HEK293 (cell line): ENCODE measurements around the gene CIART.

Experiments
- HOXD13 ChIP-seq: sonication (generic); formaldehyde crosslinking; IDR thresholded peaks from 2 replicates; pipeline ENCODE4 v1.8.0; 2022; ENCODE audit warnings: missing genetic modification reagents, borderline replicate concordance
- IKZF3 ChIP-seq: fragments of 450-650 bp; IDR thresholded peaks from 2 replicates; pipeline ENCODE4 v1.5.0; 2018; ENCODE audit warnings: missing biosample characterization, mild to moderate bottlenecking, missing genetic modification characterization, moderate library complexity
- OSR2 ChIP-seq: fragments of 450-650 bp; formaldehyde crosslinking; IDR thresholded peaks from 2 replicates; pipeline ENCODE4 v1.5.1; 2016; ENCODE audit warnings: missing biosample characterization, missing genetic modification characterization
- SETDB1 ChIP-seq: IDR thresholded peaks from one replicate; pipeline ENCODE4 v1.6.1; 2017; ENCODE audit warnings: mild to moderate bottlenecking, low read length, moderate library complexity, mixed read lengths; ENCODE audit not compliant: insufficient read length
- YY2 ChIP-seq: fragments of 450-650 bp; formaldehyde crosslinking; IDR thresholded peaks from 2 replicates; pipeline ENCODE4 v1.5.1; 2016; ENCODE audit warnings: missing biosample characterization, missing genetic modification characterization
- ZFP37 ChIP-seq: fragments of 450-650 bp; formaldehyde crosslinking; IDR thresholded peaks from 2 replicates; pipeline ENCODE4 v1.5.1; 2016; ENCODE audit warnings: missing biosample characterization, missing genetic modification characterization
- ZNF10 ChIP-seq: fragments of 450-650 bp; formaldehyde crosslinking; IDR thresholded peaks from 2 replicates; pipeline ENCODE4 v1.5.1; 2017; ENCODE audit warnings: missing biosample characterization, missing genetic modification characterization
- ZNF132 ChIP-seq: fragments of 450-650 bp; formaldehyde crosslinking; IDR thresholded peaks from 2 replicates; pipeline ENCODE4 v1.5.1; 2017; ENCODE audit warnings: missing biosample characterization, missing genetic modification characterization, borderline replicate concordance
- ZNF157 ChIP-seq: fragments of 450-650 bp; formaldehyde crosslinking; IDR thresholded peaks from 2 replicates; pipeline ENCODE4 v1.5.1; 2016; ENCODE audit warnings: missing biosample characterization, missing genetic modification characterization
- ZNF169 ChIP-seq: fragments of 450-650 bp; formaldehyde crosslinking; IDR thresholded peaks from 2 replicates; pipeline ENCODE4 v1.5.1; 2016; ENCODE audit warnings: missing biosample characterization, missing genetic modification characterization
- ZNF214 ChIP-seq: fragments of 450-650 bp; formaldehyde crosslinking; IDR thresholded peaks from 2 replicates; pipeline ENCODE4 v1.5.1; 2017; ENCODE audit warnings: missing biosample characterization, mild to moderate bottlenecking, missing genetic modification characterization, borderline replicate concordance
- ZNF223 ChIP-seq: fragments of 450-650 bp; formaldehyde crosslinking; IDR thresholded peaks from 2 replicates; pipeline ENCODE4 v1.5.1; 2016; ENCODE audit warnings: missing biosample characterization, missing genetic modification characterization
- ZNF248 ChIP-seq: fragments of 450-650 bp; formaldehyde crosslinking; IDR thresholded peaks from 2 replicates; pipeline ENCODE4 v1.5.1; 2017; ENCODE audit warnings: missing biosample characterization, missing genetic modification characterization
- ZNF324 ChIP-seq: fragments of 450-650 bp; formaldehyde crosslinking; IDR thresholded peaks from 2 replicates; pipeline ENCODE4 v1.5.1; 2016; ENCODE audit warnings: missing biosample characterization, missing genetic modification characterization
- ZNF404 ChIP-seq: fragments of 450-650 bp; formaldehyde crosslinking; IDR thresholded peaks from 2 replicates; pipeline ENCODE4 v1.5.1; 2017; ENCODE audit warnings: missing biosample characterization, missing genetic modification characterization
- ZNF510 ChIP-seq: fragments of 450-650 bp; formaldehyde crosslinking; IDR thresholded peaks from 2 replicates; pipeline ENCODE4 v1.5.1; 2018; ENCODE audit warnings: mild to moderate bottlenecking, missing genetic modification characterization, missing biosample characterization; ENCODE audit not compliant: insufficient replicate concordance
- ZNF521 ChIP-seq: fragments of 450-650 bp; formaldehyde crosslinking; IDR thresholded peaks from 2 replicates; pipeline ENCODE4 v1.5.1; 2017; ENCODE audit warnings: missing biosample characterization, mild to moderate bottlenecking, missing genetic modification characterization
- ZNF530 ChIP-seq: fragments of 450-650 bp; formaldehyde crosslinking; IDR thresholded peaks from 2 replicates; pipeline ENCODE4 v1.5.1; 2016; ENCODE audit warnings: low read depth, missing biosample characterization, missing genetic modification characterization
- ZNF670 ChIP-seq: fragments of 450-650 bp; formaldehyde crosslinking; IDR thresholded peaks from 2 replicates; pipeline ENCODE4 v1.5.1; 2016; ENCODE audit warnings: missing biosample characterization, missing genetic modification characterization, low read depth
- ZNF677 ChIP-seq: fragments of 450-650 bp; IDR thresholded peaks from 2 replicates; pipeline ENCODE4 v1.5.0; 2018; ENCODE audit warnings: missing biosample characterization, mild to moderate bottlenecking, missing genetic modification characterization, moderate library complexity
- ZNF701 ChIP-seq: fragments of 450-650 bp; formaldehyde crosslinking; IDR thresholded peaks from 2 replicates; pipeline ENCODE4 v1.5.1; 2016; ENCODE audit warnings: missing biosample characterization, missing genetic modification characterization
- ZNF830 ChIP-seq: fragments of 450-650 bp; IDR thresholded peaks from 2 replicates; pipeline ENCODE4 v1.5.0; 2018; ENCODE audit warnings: missing biosample characterization, missing genetic modification characterization, low read depth, mild to moderate bottlenecking, moderate library complexity
- TF ChIP-seq, protein P1 (sequence below): fragments of 450-650 bp; formaldehyde crosslinking; IDR thresholded peaks from 2 replicates; pipeline ENCODE4; 2016; ENCODE audit warnings: missing biosample characterization, missing genetic modification characterization
- TF ChIP-seq, protein P2 (sequence below): fragments of 450-650 bp; formaldehyde crosslinking; IDR thresholded peaks from 2 replicates; pipeline ENCODE4 v1.5.1; 2016; ENCODE audit warnings: missing biosample characterization, missing genetic modification characterization
- TF ChIP-seq, protein P3 (sequence below): fragments of 450-650 bp; formaldehyde crosslinking; IDR thresholded peaks from 2 replicates; pipeline ENCODE4 v1.5.1; 2017; ENCODE audit warnings: missing biosample characterization, missing genetic modification characterization
- TF ChIP-seq, protein P4 (sequence below): fragments of 450-650 bp; formaldehyde crosslinking; optimal IDR thresholded peaks from 2 replicates; pipeline ENCODE3; 2016; ENCODE audit warnings: missing biosample characterization, mild to moderate bottlenecking, missing genetic modification characterization
- TF ChIP-seq, protein P5 (sequence below): fragments of 450-650 bp; formaldehyde crosslinking; IDR thresholded peaks from 2 replicates; pipeline ENCODE4 v1.5.1; 2016; ENCODE audit warnings: missing biosample characterization, missing genetic modification characterization
- TF ChIP-seq, protein P6 (sequence below): fragments of 450-650 bp; formaldehyde crosslinking; IDR thresholded peaks from 2 replicates; pipeline ENCODE4 v1.5.1; 2016; ENCODE audit warnings: missing biosample characterization, missing genetic modification characterization, borderline replicate concordance

Gene CIART

DNA sequence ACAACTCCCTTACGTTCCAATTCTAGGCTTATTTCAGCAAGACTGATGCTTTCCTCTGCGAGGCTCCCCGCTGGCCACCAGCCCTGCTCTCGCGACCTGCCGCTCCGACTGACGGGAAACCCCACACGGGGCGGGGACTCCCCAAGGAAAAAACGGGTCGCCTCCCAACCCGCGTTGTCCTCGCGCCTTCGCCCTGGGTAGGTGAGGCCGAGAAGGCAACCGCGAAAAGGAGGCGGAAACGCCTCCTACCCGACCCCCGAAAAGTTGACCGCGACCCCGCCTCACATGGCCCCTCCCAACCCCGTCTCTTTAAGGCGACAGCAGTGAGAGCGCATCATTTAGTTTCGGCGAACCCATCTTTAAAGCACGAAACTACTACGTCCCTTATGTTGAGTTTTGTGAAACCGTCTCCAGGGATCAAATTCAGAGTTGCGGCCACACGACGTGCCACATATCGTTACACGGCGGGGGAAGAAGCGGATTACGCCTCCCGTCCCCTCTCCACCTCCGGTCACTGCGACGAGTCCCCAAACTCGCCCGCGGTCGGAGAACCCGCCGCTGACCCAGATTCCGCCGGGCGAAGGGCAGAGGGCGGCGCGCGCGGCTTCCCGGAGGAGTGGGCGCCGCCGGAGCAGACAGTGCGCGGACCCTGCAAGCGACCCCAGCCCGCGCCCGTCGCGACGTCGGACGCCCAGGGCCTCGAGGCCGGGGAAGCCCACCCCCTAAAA, 47.6 kb upstream of the CIART start (continued):
- no peak for TF ChIP-seq ZNF670
- no peak for TF ChIP-seq ZNF248
- TF ChIP-seq SETDB1, result no peak
- no peak for TF ChIP-seq ZNF169 (tag by site-specific recombination)
- TF ChIP-seq IKZF3 (tag by site-specific recombination), result peak; percentile 77; the same call in 1 of the 2 replicates
- TF ChIP-seq, protein P1, sequence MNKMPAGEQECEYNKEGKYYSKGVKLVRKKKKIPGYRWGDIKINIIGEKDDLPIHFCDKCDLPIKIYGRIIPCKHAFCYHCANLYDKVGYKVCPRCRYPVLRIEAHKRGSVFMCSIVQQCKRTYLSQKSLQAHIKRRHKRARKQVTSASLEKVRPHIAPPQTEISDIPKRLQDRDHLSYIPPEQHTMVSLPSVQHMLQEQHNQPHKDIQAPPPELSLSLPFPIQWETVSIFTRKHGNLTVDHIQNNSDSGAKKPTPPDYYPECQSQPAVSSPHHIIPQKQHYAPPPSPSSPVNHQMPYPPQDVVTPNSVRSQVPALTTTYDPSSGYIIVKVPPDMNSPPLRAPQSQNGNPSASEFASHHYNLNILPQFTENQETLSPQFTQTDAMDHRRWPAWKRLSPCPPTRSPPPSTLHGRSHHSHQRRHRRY (tag by site-specific recombination), result no peak
- TF ChIP-seq, protein P2, sequence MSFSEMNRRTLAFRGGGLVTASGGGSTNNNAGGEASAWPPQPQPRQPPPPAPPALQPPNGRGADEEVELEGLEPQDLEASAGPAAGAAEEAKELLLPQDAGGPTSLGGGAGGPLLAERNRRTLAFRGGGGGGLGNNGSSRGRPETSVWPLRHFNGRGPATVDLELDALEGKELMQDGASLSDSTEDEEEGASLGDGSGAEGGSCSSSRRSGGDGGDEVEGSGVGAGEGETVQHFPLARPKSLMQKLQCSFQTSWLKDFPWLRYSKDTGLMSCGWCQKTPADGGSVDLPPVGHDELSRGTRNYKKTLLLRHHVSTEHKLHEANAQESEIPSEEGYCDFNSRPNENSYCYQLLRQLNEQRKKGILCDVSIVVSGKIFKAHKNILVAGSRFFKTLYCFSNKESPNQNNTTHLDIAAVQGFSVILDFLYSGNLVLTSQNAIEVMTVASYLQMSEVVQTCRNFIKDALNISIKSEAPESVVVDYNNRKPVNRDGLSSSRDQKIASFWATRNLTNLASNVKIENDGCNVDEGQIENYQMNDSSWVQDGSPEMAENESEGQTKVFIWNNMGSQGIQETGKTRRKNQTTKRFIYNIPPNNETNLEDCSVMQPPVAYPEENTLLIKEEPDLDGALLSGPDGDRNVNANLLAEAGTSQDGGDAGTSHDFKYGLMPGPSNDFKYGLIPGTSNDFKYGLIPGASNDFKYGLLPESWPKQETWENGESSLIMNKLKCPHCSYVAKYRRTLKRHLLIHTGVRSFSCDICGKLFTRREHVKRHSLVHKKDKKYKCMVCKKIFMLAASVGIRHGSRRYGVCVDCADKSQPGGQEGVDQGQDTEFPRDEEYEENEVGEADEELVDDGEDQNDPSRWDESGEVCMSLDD (tag by site-specific recombination), result peak; percentile 93
- TF ChIP-seq, protein P3, sequence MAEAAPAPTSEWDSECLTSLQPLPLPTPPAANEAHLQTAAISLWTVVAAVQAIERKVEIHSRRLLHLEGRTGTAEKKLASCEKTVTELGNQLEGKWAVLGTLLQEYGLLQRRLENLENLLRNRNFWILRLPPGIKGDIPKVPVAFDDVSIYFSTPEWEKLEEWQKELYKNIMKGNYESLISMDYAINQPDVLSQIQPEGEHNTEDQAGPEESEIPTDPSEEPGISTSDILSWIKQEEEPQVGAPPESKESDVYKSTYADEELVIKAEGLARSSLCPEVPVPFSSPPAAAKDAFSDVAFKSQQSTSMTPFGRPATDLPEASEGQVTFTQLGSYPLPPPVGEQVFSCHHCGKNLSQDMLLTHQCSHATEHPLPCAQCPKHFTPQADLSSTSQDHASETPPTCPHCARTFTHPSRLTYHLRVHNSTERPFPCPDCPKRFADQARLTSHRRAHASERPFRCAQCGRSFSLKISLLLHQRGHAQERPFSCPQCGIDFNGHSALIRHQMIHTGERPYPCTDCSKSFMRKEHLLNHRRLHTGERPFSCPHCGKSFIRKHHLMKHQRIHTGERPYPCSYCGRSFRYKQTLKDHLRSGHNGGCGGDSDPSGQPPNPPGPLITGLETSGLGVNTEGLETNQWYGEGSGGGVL (tag by site-specific recombination), result 0 out of 2 replicates have a peak, but pooled peaks have one; percentile 8
- no peak for TF ChIP-seq ZNF223 (tag by site-specific recombination)
- no peak for TF ChIP-seq ZNF404 (tag by site-specific recombination)
- TF ChIP-seq ZFP37 (tag by site-specific recombination), result 0 out of 2 replicates have a peak, but pooled peaks have one; percentile 54
- no peak for TF ChIP-seq HOXD13
- TF ChIP-seq, protein P4, sequence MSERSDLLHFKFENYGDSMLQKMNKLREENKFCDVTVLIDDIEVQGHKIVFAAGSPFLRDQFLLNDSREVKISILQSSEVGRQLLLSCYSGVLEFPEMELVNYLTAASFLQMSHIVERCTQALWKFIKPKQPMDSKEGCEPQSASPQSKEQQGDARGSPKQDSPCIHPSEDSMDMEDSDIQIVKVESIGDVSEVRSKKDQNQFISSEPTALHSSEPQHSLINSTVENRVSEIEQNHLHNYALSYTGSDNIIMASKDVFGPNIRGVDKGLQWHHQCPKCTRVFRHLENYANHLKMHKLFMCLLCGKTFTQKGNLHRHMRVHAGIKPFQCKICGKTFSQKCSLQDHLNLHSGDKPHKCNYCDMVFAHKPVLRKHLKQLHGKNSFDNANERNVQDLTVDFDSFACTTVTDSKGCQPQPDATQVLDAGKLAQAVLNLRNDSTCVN (tag by site-specific recombination), result peak; percentile 84
- no peak for TF ChIP-seq ZNF132 (tag by site-specific recombination)
- no peak for TF ChIP-seq ZNF701 (tag by site-specific recombination)
- no peak for TF ChIP-seq ZNF677 (tag by site-specific recombination)
- no peak for TF ChIP-seq ZNF214 (tag by site-specific recombination)
- TF ChIP-seq ZNF510 (tag by site-specific recombination), result no peak
- TF ChIP-seq ZNF521 (tag by site-specific recombination), result no peak
- no peak for TF ChIP-seq ZNF530 (tag by site-specific recombination)
- TF ChIP-seq, protein P5, sequence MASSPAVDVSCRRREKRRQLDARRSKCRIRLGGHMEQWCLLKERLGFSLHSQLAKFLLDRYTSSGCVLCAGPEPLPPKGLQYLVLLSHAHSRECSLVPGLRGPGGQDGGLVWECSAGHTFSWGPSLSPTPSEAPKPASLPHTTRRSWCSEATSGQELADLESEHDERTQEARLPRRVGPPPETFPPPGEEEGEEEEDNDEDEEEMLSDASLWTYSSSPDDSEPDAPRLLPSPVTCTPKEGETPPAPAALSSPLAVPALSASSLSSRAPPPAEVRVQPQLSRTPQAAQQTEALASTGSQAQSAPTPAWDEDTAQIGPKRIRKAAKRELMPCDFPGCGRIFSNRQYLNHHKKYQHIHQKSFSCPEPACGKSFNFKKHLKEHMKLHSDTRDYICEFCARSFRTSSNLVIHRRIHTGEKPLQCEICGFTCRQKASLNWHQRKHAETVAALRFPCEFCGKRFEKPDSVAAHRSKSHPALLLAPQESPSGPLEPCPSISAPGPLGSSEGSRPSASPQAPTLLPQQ (tag by site-specific recombination), result 0 out of 2 replicates have a peak, but pooled peaks have one; percentile 35
- TF ChIP-seq, protein P6, sequence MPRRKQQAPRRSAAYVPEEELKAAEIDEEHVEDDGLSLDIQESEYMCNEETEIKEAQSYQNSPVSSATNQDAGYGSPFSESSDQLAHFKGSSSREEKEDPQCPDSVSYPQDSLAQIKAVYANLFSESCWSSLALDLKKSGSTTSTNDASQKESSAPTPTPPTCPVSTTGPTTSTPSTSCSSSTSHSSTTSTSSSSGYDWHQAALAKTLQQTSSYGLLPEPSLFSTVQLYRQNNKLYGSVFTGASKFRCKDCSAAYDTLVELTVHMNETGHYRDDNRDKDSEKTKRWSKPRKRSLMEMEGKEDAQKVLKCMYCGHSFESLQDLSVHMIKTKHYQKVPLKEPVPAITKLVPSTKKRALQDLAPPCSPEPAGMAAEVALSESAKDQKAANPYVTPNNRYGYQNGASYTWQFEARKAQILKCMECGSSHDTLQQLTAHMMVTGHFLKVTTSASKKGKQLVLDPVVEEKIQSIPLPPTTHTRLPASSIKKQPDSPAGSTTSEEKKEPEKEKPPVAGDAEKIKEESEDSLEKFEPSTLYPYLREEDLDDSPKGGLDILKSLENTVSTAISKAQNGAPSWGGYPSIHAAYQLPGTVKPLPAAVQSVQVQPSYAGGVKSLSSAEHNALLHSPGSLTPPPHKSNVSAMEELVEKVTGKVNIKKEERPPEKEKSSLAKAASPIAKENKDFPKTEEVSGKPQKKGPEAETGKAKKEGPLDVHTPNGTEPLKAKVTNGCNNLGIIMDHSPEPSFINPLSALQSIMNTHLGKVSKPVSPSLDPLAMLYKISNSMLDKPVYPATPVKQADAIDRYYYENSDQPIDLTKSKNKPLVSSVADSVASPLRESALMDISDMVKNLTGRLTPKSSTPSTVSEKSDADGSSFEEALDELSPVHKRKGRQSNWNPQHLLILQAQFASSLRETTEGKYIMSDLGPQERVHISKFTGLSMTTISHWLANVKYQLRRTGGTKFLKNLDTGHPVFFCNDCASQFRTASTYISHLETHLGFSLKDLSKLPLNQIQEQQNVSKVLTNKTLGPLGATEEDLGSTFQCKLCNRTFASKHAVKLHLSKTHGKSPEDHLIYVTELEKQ (tag by site-specific recombination), result no peak
- TF ChIP-seq OSR2 (tag by site-specific recombination), result no peak
- no peak for TF ChIP-seq ZNF10 (tag by site-specific recombination)
- TF ChIP-seq ZNF324 (tag by site-specific recombination), result no peak
- TF ChIP-seq YY2 (tag by site-specific recombination), result no peak
- no peak for TF ChIP-seq ZNF157 (tag by site-specific recombination)
- no peak for TF ChIP-seq ZNF830
